Measurements from ENCODE around the gene RNLS.

- TF ChIP-seq, protein P1, sequence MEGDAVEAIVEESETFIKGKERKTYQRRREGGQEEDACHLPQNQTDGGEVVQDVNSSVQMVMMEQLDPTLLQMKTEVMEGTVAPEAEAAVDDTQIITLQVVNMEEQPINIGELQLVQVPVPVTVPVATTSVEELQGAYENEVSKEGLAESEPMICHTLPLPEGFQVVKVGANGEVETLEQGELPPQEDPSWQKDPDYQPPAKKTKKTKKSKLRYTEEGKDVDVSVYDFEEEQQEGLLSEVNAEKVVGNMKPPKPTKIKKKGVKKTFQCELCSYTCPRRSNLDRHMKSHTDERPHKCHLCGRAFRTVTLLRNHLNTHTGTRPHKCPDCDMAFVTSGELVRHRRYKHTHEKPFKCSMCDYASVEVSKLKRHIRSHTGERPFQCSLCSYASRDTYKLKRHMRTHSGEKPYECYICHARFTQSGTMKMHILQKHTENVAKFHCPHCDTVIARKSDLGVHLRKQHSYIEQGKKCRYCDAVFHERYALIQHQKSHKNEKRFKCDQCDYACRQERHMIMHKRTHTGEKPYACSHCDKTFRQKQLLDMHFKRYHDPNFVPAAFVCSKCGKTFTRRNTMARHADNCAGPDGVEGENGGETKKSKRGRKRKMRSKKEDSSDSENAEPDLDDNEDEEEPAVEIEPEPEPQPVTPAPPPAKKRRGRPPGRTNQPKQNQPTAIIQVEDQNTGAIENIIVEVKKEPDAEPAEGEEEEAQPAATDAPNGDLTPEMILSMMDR (IDR thresholded peaks at IDR 0.05): no peak
- TF ChIP-seq TCF7L2 (IDR thresholded peaks at IDR 0.05; ENCODE audit: low read depth, low read length) (no peak), REST (IDR thresholded peaks at IDR 0.05; ENCODE audit: insufficient read depth in 1 of 2, low read depth in 2 of 2, low read length in 1 of 2) (no peak), POLR2AphosphoS5 (IDR thresholded peaks at IDR 0.05; ENCODE audit: low read depth, low read length) (no peak)
Measured at GRCh38 chr10:88408096-88408495, 175.0 kb downstream of the RNLS start.

All from Panc1 (cell line).